SK-N-MC (cell line): ENCODE results near the gene PRR16.

Experiments
- DNase-seq: peaks from one replicate; pipeline ENCODE4 v3.0.0-alpha.2; 2011; ENCODE audit warnings: low read depth, low spot score
- H3K27ac ChIP-seq: fragments of 200-600 bp; sonication (generic); 2 replicates; pipeline ENCODE4 v1.5.1; 2016; ENCODE audit warnings: mixed run types
- H3K36me3 ChIP-seq: fragments of 200-600 bp; sonication (generic); 2 replicates; pipeline ENCODE4 v1.6.1; 2017; ENCODE audit warnings: antibody characterized with exemption, low read length, mixed read lengths; ENCODE audit not compliant: insufficient read depth
- H3K4me3 ChIP-seq: fragments of 200-600 bp; sonication (generic); 2 replicates; pipeline ENCODE4 v1.5.1; 2016
- H3K9ac ChIP-seq: fragments of 200-600 bp; sonication (generic); 2 replicates; pipeline ENCODE4 v1.8.0; 2017; ENCODE audit warnings: mixed run types, mixed read lengths; ENCODE audit not compliant: insufficient read length
- H3K9me3 ChIP-seq: fragments of 200-600 bp; sonication (generic); 2 replicates; pipeline ENCODE4 v1.6.1; 2017; ENCODE audit warnings: low read depth, mild to moderate bottlenecking, antibody characterized with exemption, low read length, moderate library complexity, mixed read lengths
- EZH2 ChIP-seq: fragments of 200-600 bp; sonication (generic); IDR thresholded peaks from one replicate; pipeline ENCODE4 v1.6.1; 2017; ENCODE audit warnings: antibody characterized with exemption
- FOXP2 ChIP-seq: optimal IDR thresholded peaks from 2 replicates; pipeline ENCODE3; 2011; ENCODE audit warnings: mild to moderate bottlenecking, moderate library complexity; ENCODE audit not compliant: insufficient read depth; ENCODE audit errors: extremely low read length, control extremely low read depth
- POLR2AphosphoS5 ChIP-seq: IDR thresholded peaks from 2 replicates; pipeline ENCODE4 v1.6.1; 2012; ENCODE audit warnings: mild to moderate bottlenecking, low read depth, low read length, borderline replicate concordance

PRR16 gene

DNA sequence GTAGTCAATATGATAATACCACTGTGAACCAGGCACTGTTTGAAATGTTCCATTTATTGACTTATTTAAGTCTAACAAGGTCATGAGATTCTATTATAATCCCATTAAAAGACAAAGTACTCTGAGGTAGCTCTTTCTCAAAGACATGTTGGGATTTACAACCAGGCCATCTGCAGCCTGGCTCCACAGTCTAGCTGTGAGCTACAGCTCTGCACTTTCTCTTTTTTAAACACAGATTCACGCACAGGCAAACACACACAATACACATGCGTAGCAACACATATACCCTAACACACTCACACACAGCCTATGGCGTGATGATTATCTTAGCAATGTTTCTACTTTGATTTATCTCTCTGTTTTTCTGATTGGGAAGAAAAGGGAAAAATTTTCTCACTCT, 174.3 kb downstream of the PRR16 start:
- H3K36me3 ChIP-seq, result no peaks in the 10 kb centered on the region

GRCh38 chr5:120640778-120641177, 176.7 kb downstream of the PRR16 start:
- Histone ChIP-seq H3K9me3 (no peaks in the 10 kb centered on the region), H3K27ac (no peak overlapping the region), H3K9ac (no peak overlapping the region), H3K4me3 (no peak overlapping the region), H3K36me3 (no peaks in the 10 kb centered on the region)
- TF ChIP-seq POLR2AphosphoS5 (no peak), FOXP2 (no peak), EZH2 (no peak)
- no peak for DNase-seq

More for the DNA sequence above, 174.3 kb downstream of the PRR16 start:
- no peak overlapping the region for H3K9ac ChIP-seq
- no peaks in the 10 kb centered on the region for H3K9me3 ChIP-seq
- H3K4me3 ChIP-seq, result no peak overlapping the region
- no peak for TF ChIP-seq FOXP2
- TF ChIP-seq POLR2AphosphoS5, result no peak
- TF ChIP-seq EZH2, result no peak
- H3K27ac ChIP-seq, result no peak overlapping the region
- DNase-seq, result no peak

DNA sequence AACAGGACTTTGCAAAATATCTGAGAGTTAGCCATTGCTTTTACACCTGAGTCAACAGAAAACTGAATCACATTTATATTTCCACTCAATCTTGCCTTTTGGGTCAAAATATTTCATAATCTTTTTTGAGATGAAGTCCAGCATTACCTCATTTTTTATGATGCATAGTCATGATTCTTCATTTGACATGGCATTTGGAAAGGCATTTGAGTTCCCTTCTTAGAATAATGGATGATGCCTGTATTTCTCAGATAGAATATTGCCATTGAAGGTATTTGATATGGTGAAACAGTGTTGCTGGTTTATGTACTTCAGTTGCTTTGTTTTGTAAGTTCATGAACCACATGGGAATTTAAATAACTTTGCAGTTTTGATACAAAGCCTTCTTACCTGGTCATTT, 180.4 kb downstream of the PRR16 start:
- no peak overlapping the region for H3K4me3 ChIP-seq
- TF ChIP-seq POLR2AphosphoS5, result no peak
- TF ChIP-seq FOXP2, result no peak
- TF ChIP-seq EZH2, result no peak
- no peaks in the 10 kb centered on the region for H3K9me3 ChIP-seq
- no peak for DNase-seq
- H3K9ac ChIP-seq, result no peak overlapping the region
- H3K27ac ChIP-seq, result no peak overlapping the region
- no peaks in the 10 kb centered on the region for H3K36me3 ChIP-seq

DNA sequence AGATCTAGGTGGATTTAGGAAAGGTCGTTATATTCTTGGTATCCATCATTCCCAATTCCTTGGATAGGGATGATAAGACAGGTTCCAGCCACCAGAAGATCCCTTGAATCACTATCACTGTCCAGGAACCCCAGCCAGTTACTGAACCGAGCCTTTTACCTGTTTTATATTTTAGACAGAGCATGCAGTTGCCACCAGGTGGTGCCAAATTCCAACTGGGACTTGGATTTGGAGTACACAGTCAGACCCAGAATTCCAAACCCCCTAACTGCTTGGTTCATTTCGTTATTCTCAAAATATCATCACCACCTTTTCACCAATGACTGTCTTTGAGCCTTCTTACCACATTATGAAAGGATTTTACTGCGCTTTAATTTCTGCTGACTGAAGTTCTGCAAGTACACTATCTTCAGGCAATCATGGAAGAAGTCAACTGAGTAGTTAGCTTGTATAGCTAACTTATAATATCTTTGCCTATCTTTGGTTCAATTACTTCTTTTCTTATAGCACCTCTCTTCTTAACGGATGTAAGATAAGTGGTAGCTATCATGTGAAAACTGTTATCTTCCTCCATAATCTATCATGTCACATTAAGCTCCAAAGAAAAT, 191.8 kb downstream of the PRR16 start:
- no peaks in the 10 kb centered on the region for H3K36me3 ChIP-seq
- no peaks in the 10 kb centered on the region for H3K9me3 ChIP-seq
- no peak overlapping the region for H3K9ac ChIP-seq
- H3K27ac ChIP-seq, result no peak overlapping the region
- no peak for TF ChIP-seq POLR2AphosphoS5
- TF ChIP-seq EZH2, result no peak
- no peak for TF ChIP-seq FOXP2
- peak; percentile 37 for DNase-seq
- H3K4me3 ChIP-seq, result no peak overlapping the region

- no peaks in the 10 kb centered on the region for H3K36me3 ChIP-seq
- no peaks in the 10 kb centered on the region for H3K9me3 ChIP-seq
- TF ChIP-seq POLR2AphosphoS5 (no peak), EZH2 (no peak), FOXP2 (no peak)
- no peak overlapping the region for H3K9ac ChIP-seq
- no peak for DNase-seq
- H3K27ac ChIP-seq, result no peak overlapping the region
- no peak overlapping the region for H3K4me3 ChIP-seq
These were observed 193.0 kb downstream of the PRR16 start for GRCh38 chr5:120657104-120657503.

DNA sequence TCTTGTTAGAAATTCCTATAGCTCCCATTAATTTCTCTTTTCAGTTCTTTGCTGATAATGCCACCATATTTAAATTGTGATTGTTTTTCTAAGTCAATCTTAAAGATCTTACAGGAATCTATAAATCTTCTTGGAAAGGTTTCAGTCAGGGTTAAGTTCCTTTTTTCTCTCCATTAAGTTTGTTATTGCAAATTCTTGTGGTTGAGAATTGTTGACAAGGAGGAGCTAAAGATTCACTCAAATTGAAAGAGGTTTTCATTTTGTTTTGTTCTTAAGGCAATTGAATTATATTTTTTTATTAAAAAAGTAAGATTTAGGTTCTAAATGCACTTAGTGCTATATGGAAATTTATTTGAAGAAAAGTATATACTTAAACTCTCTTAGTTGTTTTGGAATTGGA, 213.4 kb downstream of the PRR16 start:
- Histone ChIP-seq H3K36me3 (no peaks in the 10 kb centered on the region), H3K4me3 (no peak overlapping the region), H3K9ac (no peak overlapping the region), H3K27ac (no peak overlapping the region), H3K9me3 (no peaks in the 10 kb centered on the region)
- no peak for DNase-seq
- TF ChIP-seq FOXP2 (no peak), POLR2AphosphoS5 (no peak), EZH2 (no peak)

DNA sequence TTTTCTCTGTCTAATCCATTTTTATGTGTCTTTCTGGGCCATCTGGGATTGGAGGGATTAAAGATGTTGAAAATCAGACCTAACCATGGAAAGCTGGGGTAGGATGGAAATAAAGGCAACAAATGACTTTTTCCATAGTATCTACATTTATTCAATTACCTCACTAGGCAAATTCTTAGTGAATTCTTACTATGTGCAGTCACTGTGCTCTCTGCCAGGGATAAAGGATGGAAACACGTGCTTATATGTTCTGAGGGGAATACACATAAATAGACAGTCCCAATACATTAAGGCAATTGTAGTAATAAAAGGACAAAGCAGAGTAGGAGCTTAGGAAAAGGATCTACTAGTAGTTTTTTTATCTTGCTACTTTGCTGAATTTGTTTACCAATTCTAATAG, 214.2 kb downstream of the PRR16 start:
- Histone ChIP-seq H3K36me3 (no peaks in the 10 kb centered on the region), H3K27ac (no peak overlapping the region), H3K9me3 (no peaks in the 10 kb centered on the region), H3K9ac (no peak overlapping the region), H3K4me3 (no peak overlapping the region)
- no peak for TF ChIP-seq EZH2
- no peak for TF ChIP-seq POLR2AphosphoS5
- no peak for TF ChIP-seq FOXP2
- no peak for DNase-seq

DNA sequence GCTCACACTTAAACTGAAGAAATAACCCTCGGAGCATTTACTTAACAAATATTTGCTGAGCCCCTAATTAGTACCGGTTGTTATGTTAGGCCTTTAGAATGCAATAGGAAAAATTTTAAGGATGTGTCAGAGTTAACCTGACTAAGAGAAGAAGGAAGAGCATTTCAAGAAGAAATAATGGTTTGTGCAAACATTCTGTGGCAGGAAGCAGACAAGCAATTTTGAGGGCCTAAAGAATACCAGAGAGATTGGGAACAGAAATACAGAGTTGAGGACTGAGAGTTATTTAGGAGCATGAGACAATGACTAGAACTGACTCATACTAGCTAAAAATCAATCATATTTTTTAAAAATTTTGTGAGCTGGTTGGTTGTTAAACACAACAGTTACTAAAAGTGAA, 218.8 kb downstream of the PRR16 start:
- Histone ChIP-seq H3K27ac (no peak overlapping the region), H3K4me3 (no peak overlapping the region), H3K9ac (no peak overlapping the region), H3K36me3 (no peaks in the 10 kb centered on the region), H3K9me3 (no peaks in the 10 kb centered on the region)
- no peak for DNase-seq
- no peak for TF ChIP-seq POLR2AphosphoS5
- TF ChIP-seq EZH2, result no peak
- no peak for TF ChIP-seq FOXP2

GRCh38 chr5:120683580-120683979, 219.5 kb downstream of the PRR16 start:
- H3K9me3 ChIP-seq, result no peaks in the 10 kb centered on the region
- no peak overlapping the region for H3K9ac ChIP-seq
- H3K36me3 ChIP-seq, result no peaks in the 10 kb centered on the region
- no peak for DNase-seq
- H3K27ac ChIP-seq, result no peak overlapping the region
- TF ChIP-seq EZH2, result no peak
- TF ChIP-seq POLR2AphosphoS5, result no peak
- TF ChIP-seq FOXP2, result no peak
- H3K4me3 ChIP-seq, result no peak overlapping the region
